GM23248 (cell line): ENCODE results near the gene LDLRAD4.

ENCODE experiments used
- EZH2 ChIP-seq: fragments of 200-600 bp; sonication (generic); IDR thresholded peaks from 2 replicates; pipeline ENCODE4 v1.6.1; 2018; ENCODE audit warnings: antibody characterized with exemption, mild to moderate bottlenecking; ENCODE audit not compliant: insufficient read depth, poor library complexity, severe bottlenecking
- EZH2phosphoT487 ChIP-seq: fragments of 200-600 bp; sonication (generic); IDR thresholded peaks from 2 replicates; pipeline ENCODE4 v1.6.1; 2018; ENCODE audit warnings: antibody characterized with exemption, moderate library complexity, mild to moderate bottlenecking, low read depth; ENCODE audit not compliant: insufficient read depth

- TF ChIP-seq EZH2: no peak
- TF ChIP-seq EZH2phosphoT487: no peak
Measured at GRCh38 chr18:13598591-13598990, 380.0 kb downstream of the LDLRAD4 start.
